HEK293 (cell line): Measurements from ENCODE around the gene SLC8A1.

Source experiments
- CTCF ChIA-PET: fragments of 350-600 bp; formaldehyde crosslinking; extraction: SDS; loops from one replicate; lab custom pipeline; 2021; ENCODE audit warnings: antibody characterized with exemption; lab: Yijun Ruan, JAX
- POLR2A ChIA-PET: fragments of 300-600 bp; formaldehyde crosslinking; extraction: SDS; loops from one replicate; lab custom pipeline; 2020; ENCODE audit warnings: antibody characterized with exemption, inconsistent platforms; lab: Yijun Ruan, JAX
- H3K27ac ChIP-seq: fragments of 200-500 bp; sonication (Bioruptor generic); 2 replicates; pipeline ENCODE4 v1.5.1; 2014; ENCODE audit warnings: low read depth, low read length, control low read depth, inconsistent platforms; ENCODE audit errors: extremely low read depth
- H3K36me3 ChIP-seq, 2 experiments: fragments of 200-500 bp in 1 of 2; sonication (Bioruptor generic) in 1 of 2; 1 replicate in 1 of 2; 2 replicates in 1 of 2; pipeline ENCODE4 v1.5.1; 2014 to 2017; ENCODE audit warnings: inconsistent platforms in 2 of 2, low read length in 2 of 2; ENCODE audit not compliant: control insufficient read depth in 2 of 2, insufficient read depth in 1 of 2
- H3K4me1 ChIP-seq: fragments of 200-500 bp; sonication (Bioruptor generic); 2 replicates; pipeline ENCODE4 v1.5.1; 2014; ENCODE audit warnings: mild to moderate bottlenecking, low read length, inconsistent platforms; ENCODE audit not compliant: control insufficient read depth, insufficient read depth
- H3K4me3 ChIP-seq: 2 replicates; pipeline ENCODE4 v1.5.1; 2011; ENCODE audit warnings: low read depth, mild to moderate bottlenecking, control low read depth, low read length, moderate library complexity
- H3K9me3 ChIP-seq: fragments of 200-500 bp; sonication (Bioruptor generic); 2 replicates; pipeline ENCODE4 v1.5.1; 2014; ENCODE audit warnings: low read depth, low read length, inconsistent platforms; ENCODE audit not compliant: control insufficient read depth, insufficient read depth
- HOXD13 ChIP-seq: sonication (generic); formaldehyde crosslinking; IDR thresholded peaks from 2 replicates; pipeline ENCODE4 v1.8.0; 2022; ENCODE audit warnings: missing genetic modification reagents, borderline replicate concordance
- PRDM4 ChIP-seq: fragments of 450-650 bp; formaldehyde crosslinking; IDR thresholded peaks from 2 replicates; pipeline ENCODE4 v1.5.1; 2017; ENCODE audit warnings: missing biosample characterization, missing genetic modification characterization
- RBAK ChIP-seq: fragments of 450-650 bp; formaldehyde crosslinking; IDR thresholded peaks from 2 replicates; pipeline ENCODE4 v1.5.1; 2016; ENCODE audit warnings: missing biosample characterization, missing genetic modification characterization
- TSHZ1 ChIP-seq: fragments of 450-650 bp; formaldehyde crosslinking; IDR thresholded peaks from 2 replicates; pipeline ENCODE4 v1.5.1; 2016; ENCODE audit warnings: missing biosample characterization, missing genetic modification characterization, borderline replicate concordance
- ZBTB49 ChIP-seq: fragments of 450-650 bp; formaldehyde crosslinking; IDR thresholded peaks from 2 replicates; pipeline ENCODE4 v1.5.1; 2016; ENCODE audit warnings: missing biosample characterization, missing genetic modification characterization, low read depth
- ZFP69B ChIP-seq: fragments of 450-650 bp; formaldehyde crosslinking; IDR thresholded peaks from 2 replicates; pipeline ENCODE4 v1.5.1; 2016; ENCODE audit warnings: missing biosample characterization, missing genetic modification characterization
- ZNF169 ChIP-seq: fragments of 450-650 bp; formaldehyde crosslinking; IDR thresholded peaks from 2 replicates; pipeline ENCODE4 v1.5.1; 2016; ENCODE audit warnings: missing biosample characterization, missing genetic modification characterization
- ZNF184 ChIP-seq: fragments of 450-650 bp; IDR thresholded peaks from 2 replicates; pipeline ENCODE4 v1.5.1; 2018; ENCODE audit warnings: missing biosample characterization, mild to moderate bottlenecking, missing genetic modification characterization
- ZNF202 ChIP-seq: fragments of 450-650 bp; formaldehyde crosslinking; IDR thresholded peaks from 2 replicates; pipeline ENCODE4 v1.5.1; 2016; ENCODE audit warnings: missing biosample characterization, missing genetic modification characterization, borderline replicate concordance
- ZNF274 ChIP-seq, 2 experiments: fragments of 200-500 bp in 1 of 2; fragments of 450-650 bp in 1 of 2; sonication (Bioruptor generic) in 1 of 2; formaldehyde crosslinking in 1 of 2; IDR thresholded peaks; 2 replicates each; pipeline versions ENCODE4 v1.5.1 to v1.6.1; 2014 to 2016; ENCODE audit warnings: borderline replicate concordance in 1 of 2, inconsistent platforms in 1 of 2, low read length in 1 of 2, missing biosample characterization in 1 of 2, missing genetic modification characterization in 1 of 2
- ZNF362 ChIP-seq: fragments of 450-650 bp; formaldehyde crosslinking; IDR thresholded peaks from 2 replicates; pipeline ENCODE4 v1.5.1; 2016; ENCODE audit warnings: missing biosample characterization, missing genetic modification characterization
- ZNF626 ChIP-seq: fragments of 450-650 bp; sonication (Bioruptor Pico); formaldehyde crosslinking; IDR thresholded peaks from 2 replicates; pipeline ENCODE4 v1.5.1; 2018; ENCODE audit warnings: missing biosample characterization, missing genetic modification characterization, inconsistent platforms
- ZNF777 ChIP-seq: fragments of 450-650 bp; formaldehyde crosslinking; IDR thresholded peaks from 2 replicates; pipeline ENCODE4 v1.5.1; 2017; ENCODE audit warnings: missing biosample characterization, missing genetic modification characterization, borderline replicate concordance
- TF ChIP-seq, protein P1 (sequence below): fragments of 450-650 bp; formaldehyde crosslinking; IDR thresholded peaks from 2 replicates; pipeline ENCODE4 v1.5.1; 2016; ENCODE audit warnings: missing biosample characterization, missing genetic modification characterization

Gene SLC8A1

DNA sequence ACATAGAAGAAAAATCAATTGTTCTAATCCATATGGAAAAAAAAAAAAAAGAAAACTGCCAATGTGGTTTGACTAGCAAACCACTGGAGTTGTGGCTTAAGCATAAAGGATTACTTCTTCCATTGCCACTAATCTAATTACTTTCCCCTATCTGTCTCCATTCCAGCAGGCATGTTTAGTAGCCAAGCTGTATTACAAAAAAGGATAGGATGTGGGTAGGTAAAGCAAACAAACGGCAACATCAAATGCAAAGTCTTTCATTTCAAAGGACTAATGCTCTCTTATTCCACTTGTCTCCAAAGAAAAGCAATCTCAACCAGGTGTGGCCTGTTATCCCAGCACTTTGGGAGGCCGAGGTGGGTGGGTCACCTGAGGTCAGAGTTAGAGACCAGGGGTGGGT, 36.5 kb downstream of the SLC8A1 start (continued):
- TF ChIP-seq, protein P1, sequence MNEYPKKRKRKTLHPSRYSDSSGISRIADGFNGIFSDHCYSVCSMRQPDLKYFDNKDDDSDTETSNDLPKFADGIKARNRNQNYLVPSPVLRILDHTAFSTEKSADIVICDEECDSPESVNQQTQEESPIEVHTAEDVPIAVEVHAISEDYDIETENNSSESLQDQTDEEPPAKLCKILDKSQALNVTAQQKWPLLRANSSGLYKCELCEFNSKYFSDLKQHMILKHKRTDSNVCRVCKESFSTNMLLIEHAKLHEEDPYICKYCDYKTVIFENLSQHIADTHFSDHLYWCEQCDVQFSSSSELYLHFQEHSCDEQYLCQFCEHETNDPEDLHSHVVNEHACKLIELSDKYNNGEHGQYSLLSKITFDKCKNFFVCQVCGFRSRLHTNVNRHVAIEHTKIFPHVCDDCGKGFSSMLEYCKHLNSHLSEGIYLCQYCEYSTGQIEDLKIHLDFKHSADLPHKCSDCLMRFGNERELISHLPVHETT (tag by site-specific recombination) = no peak
- no peak for TF ChIP-seq TSHZ1
- TF ChIP-seq HOXD13 (CRISPR knock-in tag) = no peak
- no peak for TF ChIP-seq ZBTB49 (tag by site-specific recombination)
- no peak for TF ChIP-seq ZNF184 (tag by site-specific recombination)
- no peak for TF ChIP-seq ZNF274 (IDR thresholded peaks at IDR 0.05; ENCODE audit: low read length)
- TF ChIP-seq ZNF274 (tag by site-specific recombination; IDR thresholded peaks at IDR 0.05; ENCODE audit: borderline replicate concordance) = no peak
- TF ChIP-seq, all 188 proteins: peak for 0

- no peak for TF ChIP-seq ZNF777 (tag by site-specific recombination)
- TF ChIP-seq ZNF626 (tag by site-specific recombination) = no peak
- no peak for TF ChIP-seq ZNF202 (tag by site-specific recombination)
- TF ChIP-seq RBAK (tag by site-specific recombination) = no peak
- no peak overlapping the region for H3K27ac ChIP-seq
- ChIA-PET CTCF (interaction anchor here (0.5 kb wide), 1 partner anchor 1917 kb away, joined by 3 read pairs; no protein-coding TSS in a partner anchor), POLR2A (no interaction called here)
- no peak overlapping the region for H3K4me3 ChIP-seq
- no peaks in the 10 kb centered on the region for H3K9me3 ChIP-seq
- H3K4me1 ChIP-seq = no peaks in the 10 kb centered on the region
- no peaks in the 10 kb centered on the region for H3K36me3 ChIP-seq
Measured at GRCh38 chr2:40412456-40412855, 39.4 kb downstream of the SLC8A1 start.

DNA sequence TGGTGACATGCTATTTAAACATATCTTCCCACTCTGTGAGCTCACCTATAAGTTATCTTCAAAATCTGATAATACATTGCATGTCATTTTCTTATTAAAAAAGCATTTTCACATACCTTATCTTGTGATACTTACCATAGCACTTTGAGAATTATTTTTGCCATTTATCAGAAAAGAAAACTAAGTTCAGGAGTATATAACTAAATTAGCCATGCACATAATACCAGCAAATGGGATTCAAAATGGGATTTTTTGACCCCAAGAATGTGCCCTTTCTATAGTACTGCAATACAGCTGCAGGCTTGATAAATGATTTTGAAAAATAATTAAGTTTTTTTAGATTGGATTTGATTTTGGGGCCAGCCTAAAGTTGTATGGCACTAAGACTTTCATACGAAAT, 41.2 kb downstream of the SLC8A1 start:
- POLR2A ChIA-PET = no interaction called here
- H3K4me1 ChIP-seq = no peaks in the 10 kb centered on the region
- no peak overlapping the region for H3K4me3 ChIP-seq
- H3K36me3 ChIP-seq = no peaks in the 10 kb centered on the region
- H3K27ac ChIP-seq = no peak overlapping the region
- no peak for TF ChIP-seq ZNF169 (tag by site-specific recombination)
- TF ChIP-seq HOXD13 (CRISPR knock-in tag) = no peak
- no peaks in the 10 kb centered on the region for H3K9me3 ChIP-seq
- CTCF ChIA-PET = no interaction called here

DNA sequence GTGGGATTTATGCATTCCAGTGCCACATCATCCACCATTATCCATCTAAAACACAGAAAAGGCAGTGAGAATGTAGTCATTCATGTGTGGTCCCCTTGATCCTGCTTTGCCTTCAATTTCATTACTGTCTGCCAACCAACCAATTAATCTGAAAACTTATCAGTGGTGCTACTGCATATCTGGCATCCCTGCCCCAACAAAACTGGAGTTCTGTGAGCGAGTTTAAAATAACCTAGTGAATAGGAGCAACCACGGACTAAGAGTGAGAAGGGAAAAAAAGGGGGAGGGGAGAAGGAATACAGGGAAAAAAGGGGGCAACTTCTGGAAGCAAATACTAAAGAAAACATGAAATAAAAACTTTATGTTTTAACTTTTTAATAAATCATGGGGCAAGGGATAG, 42.2 kb downstream of the SLC8A1 start:
- CTCF ChIA-PET = no interaction called here
- POLR2A ChIA-PET = no interaction called here

More for the DNA sequence above, 42.2 kb downstream of the SLC8A1 start:
- TF ChIP-seq ZNF362 (tag by site-specific recombination) (no peak), PRDM4 (tag by site-specific recombination) (no peak), ZFP69B (tag by site-specific recombination) (no peak), ZBTB49 (tag by site-specific recombination) (no peak)
- no peaks in the 10 kb centered on the region for H3K9me3 ChIP-seq
- no peak overlapping the region for H3K27ac ChIP-seq
- H3K4me3 ChIP-seq = no peak overlapping the region
- no peaks in the 10 kb centered on the region for H3K36me3 ChIP-seq
- no peaks in the 10 kb centered on the region for H3K4me1 ChIP-seq
